HL-60/S4 (cell line): ENCODE measurements around the gene CDKAL1.

Source experiments
- in situ Hi-C: fragments of 300-500 bp; cut with MboI; formaldehyde crosslinking; loops from 2 replicates; pipeline ENCODE4 v1.14.3; 2022; ENCODE audit warnings: low sequenced_read_pairs

The CDKAL1 gene

DNA sequence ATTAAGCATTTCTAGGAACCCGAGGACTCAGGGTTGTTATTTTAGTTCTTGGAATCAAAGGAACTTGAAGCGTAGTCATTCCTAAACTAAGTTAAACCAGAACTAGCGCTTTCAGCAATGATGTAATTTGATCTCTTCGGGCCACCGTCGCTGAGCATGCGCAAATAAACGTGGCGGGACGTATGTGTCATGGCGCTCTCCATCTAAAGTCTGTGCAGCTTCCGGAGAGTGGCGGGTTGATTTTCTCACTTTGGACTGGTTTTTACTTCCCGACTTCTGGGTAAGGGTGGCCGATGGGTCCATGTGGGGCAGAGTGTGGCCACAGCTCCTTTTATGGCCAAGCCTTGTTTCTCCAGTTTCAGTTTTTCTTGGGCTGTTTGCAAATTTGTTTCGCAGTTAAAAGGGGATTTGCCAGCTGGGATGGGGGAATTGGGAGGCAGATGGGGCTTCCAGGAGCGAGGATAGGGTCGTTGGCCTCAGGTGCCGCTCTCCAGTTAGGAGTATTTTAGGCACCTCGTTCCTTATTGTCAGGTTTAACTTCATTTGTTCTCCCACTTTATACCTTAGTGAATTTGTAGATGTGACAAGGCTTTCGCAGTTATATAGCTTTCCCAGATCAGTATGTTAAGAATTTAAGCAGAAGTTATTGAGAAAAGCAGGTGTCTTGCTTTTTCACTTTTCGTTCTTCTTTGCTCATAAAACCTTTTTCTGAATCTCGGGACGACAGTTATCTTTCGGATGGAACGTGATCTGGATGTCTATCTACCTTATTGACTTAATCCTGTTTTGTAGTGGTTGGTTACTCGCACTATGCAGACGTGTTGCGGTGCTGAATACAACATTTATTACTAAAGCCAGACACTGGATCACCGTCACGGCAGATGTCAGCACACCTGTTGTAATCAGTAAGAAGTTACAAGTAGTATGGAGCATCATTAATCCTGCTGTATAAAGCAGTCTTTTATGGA is at the start of gene CDKAL1:
CDKAL1 (plus strand) TSS at position 163 of the 968 bp plus-strand sequence. CDS start 11,894 bp downstream, outside the sequence.
- in situ Hi-C loops, result loop anchor here (25.0 kb wide), 1 partner anchor 447 kb away; no protein-coding TSS in a partner anchor

DNA sequence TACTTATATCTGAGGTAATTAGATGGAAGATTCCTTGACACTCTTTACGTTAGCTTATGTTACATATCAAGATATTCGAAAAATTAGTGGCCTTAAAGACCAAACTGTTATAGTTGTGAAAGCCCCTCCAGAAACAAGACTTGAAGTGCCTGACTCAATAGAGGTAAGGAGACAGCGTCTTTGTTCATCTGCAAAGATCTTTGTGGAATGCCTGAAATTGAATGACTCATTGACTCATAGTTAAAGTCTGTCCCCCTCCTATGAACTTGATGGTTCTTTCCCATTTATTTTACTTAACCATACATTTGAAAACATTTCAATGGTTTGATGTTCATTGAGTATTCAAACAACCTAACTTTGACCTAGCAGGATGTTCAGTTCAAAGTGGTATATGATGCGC is 47.6 kb upstream of the CDKAL1 start:
- in situ Hi-C loops, result no loop called here

DNA sequence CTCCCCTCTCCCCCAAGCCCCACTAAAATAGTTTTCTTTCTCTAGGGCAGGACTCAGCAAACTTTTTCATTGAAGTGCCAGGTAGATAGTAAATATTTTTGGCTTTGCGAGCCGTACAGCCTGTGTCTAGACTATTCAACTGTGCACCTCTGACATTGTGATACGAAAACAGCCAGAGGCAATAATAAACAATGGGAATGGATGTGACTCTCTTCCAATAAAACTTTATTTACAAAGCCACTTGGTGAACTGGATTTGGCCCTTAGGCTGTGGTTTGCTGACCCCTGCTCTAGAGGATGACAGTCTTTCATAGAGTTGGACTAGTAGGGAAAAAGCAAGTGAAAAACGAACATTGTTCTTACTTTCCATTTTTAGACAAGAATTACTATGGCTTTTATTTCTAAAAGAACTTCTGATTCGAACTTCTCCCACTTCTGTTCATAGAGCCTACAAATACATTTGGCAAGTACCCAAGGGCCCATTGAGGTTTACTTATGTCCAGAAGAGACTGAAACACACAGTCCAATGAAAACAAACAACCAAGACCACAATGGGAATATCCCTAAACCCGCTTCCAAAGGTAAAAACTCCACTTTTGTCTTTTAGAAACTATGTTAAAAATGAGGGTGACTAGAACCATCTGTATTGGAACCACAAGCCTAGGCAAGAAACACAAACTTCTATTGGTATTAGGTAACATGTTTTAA is 46.4 kb upstream of the CDKAL1 start:
- in situ Hi-C loops, result no loop called here

- in situ Hi-C loops, result no loop called here
Observed at GRCh38 chr6:20490591-20490990, 43.7 kb upstream of the CDKAL1 start.

DNA sequence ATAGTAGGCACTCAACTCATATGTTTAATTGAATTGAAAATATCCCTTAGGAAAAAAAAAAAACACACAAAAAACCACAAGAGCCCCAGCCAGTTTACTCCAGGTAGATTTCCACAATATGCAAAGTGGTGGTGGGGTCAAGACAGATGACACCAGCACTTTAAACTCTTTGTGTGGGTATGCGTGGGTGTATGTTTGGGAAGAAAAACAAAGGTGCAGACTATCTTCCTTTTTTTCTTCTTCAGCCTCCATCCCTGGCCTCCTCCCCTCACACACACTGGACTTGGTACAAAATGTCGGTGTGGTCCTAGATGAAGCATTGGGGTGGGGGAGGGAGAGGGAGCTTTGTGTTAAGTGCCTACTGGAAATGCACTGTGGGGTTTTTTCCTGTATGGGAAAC is 42.2 kb upstream of the CDKAL1 start:
- in situ Hi-C loops, result no loop called here

DNA sequence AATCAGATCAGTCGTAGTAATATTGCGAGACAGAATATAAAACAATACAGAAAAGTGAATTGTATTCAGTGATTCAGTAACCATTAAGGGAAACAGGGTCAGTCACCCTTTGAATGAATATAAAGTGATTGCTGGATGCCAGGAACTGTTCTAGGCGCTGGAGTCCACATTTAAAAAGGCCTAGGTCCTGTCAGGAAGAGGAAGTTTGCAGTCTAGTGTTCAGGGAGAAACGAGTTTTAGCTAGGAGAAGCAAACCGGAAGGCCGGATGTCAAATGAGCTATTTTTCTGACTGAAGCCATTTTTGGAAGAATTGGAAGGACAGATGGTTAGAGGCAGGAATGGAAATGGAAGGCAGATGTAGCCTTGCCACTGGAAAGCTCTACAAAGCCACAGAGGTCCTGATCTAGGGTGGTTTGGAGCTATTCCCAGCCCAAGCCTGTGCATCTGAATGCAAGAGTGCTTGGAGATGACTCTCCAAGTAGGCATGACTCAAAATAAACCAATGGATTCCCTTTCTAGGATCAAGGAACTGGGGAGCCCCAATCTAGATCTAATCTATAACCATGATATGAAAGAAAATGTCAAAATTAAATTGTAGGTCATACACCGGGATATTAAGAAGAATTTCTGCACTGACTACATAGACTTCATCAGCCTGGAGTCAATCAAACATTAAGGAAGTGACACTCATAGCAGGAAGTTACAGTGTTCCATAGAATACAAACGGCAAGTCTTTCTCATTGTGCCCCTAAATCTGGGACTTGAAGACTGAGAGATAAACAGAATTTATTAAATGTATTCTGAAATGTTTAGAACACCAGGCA is 36.8 kb upstream of the CDKAL1 start:
- in situ Hi-C loops, result no loop called here

- in situ Hi-C loops, result no loop called here
Observed at GRCh38 chr6:20498041-20498385, 36.2 kb upstream of the CDKAL1 start.

GRCh38 chr6:20509212-20509611 is 25.0 kb upstream of the CDKAL1 start:
- in situ Hi-C loops, result no loop called here

DNA sequence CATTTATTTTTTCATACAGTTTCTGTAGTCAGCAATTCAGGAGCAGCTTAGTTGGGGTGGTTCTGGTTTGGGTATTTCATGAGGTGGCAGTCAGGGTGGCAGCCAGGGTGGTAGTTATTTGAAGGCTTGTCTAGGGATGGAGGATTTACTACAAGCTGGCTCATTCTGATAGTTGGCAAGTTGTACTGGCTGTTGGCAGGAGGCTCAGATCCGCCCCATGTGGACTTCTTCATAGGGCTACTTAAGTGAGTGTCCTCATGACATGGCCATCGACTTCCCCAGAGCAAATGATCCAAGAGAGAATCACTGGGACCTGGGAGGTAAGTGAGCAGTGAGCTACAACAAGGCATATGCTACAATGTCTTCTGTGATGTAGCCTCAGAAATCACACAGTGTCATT is 22.4 kb upstream of the CDKAL1 start:
- in situ Hi-C loops, result no loop called here

DNA sequence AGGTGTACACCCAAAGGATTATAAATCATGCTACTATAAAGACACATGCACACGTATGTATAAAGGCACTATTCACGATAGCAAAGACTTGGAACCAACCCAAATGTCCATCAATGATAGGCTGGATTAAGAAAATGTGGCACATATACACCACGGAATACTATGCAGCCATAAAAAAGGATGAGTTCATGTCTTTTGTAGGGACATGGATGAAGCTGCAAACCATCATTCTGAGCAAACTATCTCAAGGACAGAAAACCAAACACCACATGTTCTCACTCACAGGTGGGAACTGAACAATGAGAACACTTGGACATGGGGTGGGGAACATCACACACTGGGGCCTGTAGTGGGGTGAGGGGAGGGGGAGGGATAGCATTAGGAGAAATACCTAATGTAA is 9.0 kb upstream of the CDKAL1 start:
- in situ Hi-C loops, result loop anchor here (5.0 to 25.0 kb wide), 3 partner anchors 110 to 438 kb away; no protein-coding TSS in a partner anchor

DNA sequence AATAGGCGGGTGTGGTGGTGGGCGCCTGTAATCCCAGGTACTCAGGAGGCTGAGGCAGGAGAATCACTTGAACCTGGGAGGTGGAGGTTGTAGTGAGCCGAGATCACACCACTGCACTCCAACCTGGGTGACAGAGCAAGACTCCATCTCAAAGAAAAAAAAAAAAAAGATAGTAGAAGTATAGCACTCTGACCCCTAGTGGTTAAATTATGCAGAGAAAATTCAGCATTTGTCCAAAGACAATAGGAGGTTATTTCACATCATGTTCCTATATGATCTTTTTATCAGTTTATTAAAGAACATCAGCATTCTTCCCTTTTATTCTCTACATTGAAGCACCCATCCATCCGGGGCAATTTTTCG is 5.2 kb upstream of the CDKAL1 start:
- in situ Hi-C loops, result loop anchor here (5.0 to 25.0 kb wide), 3 partner anchors 114 to 442 kb away; no protein-coding TSS in a partner anchor

- in situ Hi-C loops, result loop anchor here (25.0 kb wide), 1 partner anchor 446 kb away; no protein-coding TSS in a partner anchor
Observed at GRCh38 chr6:20532881-20533280, 1.4 kb upstream of the CDKAL1 start.

DNA sequence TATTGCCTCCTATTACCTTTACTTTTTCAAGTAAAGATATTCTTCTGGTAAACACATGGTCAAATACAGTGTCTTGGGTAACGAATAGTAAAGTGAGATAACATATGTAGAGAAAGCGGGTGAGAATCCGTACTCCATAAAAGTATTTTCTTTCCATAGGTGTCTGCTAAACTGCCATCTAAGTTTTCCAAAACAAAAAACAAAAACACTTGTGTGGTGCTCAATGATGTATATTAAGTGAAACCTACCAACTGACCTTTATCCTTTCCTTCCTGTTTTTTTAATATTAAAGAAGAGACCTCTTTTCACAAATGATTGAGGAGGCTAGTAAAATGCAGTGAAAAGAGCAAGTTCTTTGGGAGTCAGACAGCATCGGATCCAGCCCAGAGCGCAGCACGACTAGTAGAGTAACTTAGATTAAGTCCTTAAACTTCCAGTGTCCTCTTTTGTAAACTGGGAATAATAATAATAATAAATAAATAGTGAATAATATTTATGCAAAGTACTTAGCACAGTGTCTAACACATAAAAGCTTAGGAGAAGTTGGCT is 437 bp upstream of the CDKAL1 start:
- in situ Hi-C loops, result loop anchor here (25.0 kb wide), 1 partner anchor 447 kb away; no protein-coding TSS in a partner anchor

- in situ Hi-C loops, result loop anchor here (25.0 kb wide), 1 partner anchor 451 kb away; no protein-coding TSS in a partner anchor
Observed at GRCh38 chr6:20538131-20538662, 3.9 kb downstream of the CDKAL1 start.

DNA sequence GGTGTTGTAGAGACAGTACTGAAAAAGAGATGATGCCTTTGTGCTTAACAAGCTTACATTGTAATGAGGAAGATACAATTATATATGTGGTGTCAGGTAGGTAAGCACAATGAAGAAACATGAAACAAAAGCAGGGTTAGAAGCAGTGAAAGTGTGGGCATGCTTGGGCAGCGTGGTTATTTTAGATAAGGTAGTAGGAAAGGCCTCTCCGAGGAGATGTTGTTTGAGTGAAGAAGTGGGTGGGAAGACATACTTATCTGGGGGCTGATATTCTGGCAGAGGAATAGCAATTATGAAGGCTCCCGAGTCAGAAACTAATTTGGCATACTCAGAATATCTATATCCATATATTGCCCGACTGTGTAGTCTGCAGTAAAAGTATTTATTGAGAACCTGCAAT is 4.7 kb downstream of the CDKAL1 start:
- in situ Hi-C loops, result loop anchor here (25.0 kb wide), 1 partner anchor 452 kb away; no protein-coding TSS in a partner anchor

DNA sequence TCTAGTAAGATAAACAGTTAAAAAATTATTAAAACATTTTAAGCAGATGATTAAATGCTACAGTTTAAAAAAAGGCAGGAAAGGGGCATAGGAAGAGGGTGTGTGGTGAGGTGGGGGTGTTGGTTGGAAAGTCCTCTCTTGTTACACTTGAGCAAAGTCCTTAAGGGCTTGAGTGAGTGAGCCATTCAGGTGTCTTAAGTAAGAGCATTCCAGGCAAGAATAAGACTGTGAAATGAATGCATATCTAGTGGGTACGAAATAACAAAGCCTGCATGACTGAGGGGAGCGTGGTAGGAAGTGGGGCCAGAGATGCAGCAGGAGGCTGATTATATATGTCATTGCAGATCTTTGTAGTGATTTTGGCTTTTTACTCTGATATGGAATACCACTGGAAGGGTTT is 5.1 kb downstream of the CDKAL1 start:
- in situ Hi-C loops, result loop anchor here (25.0 kb wide), 1 partner anchor 452 kb away; no protein-coding TSS in a partner anchor

GRCh38 chr6:20540683-20541082 is 6.4 kb downstream of the CDKAL1 start:
- in situ Hi-C loops, result loop anchor here (25.0 kb wide), 1 partner anchor 453 kb away; no protein-coding TSS in a partner anchor

DNA sequence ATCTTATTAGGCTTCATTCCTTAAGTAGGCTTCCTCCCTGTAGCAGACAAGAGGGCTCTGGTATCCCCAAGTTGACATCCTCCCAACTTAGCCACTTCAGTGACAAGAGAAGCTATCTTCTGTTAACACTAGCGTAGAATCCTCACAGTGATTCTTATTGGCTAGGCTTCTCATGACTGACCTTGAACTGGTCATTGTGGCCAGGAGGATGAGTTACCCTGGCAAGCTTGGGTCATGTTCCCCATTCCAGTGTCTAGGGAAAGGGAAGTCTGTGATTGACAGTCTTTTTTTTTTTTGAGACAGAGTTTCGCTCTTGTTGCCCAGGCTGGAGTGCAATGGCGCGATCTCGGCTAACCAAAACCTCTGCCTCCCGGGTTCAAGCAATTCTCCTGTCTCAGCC is 7.1 kb downstream of the CDKAL1 start:
- in situ Hi-C loops, result loop anchor here (25.0 kb wide), 1 partner anchor 454 kb away; no protein-coding TSS in a partner anchor

DNA sequence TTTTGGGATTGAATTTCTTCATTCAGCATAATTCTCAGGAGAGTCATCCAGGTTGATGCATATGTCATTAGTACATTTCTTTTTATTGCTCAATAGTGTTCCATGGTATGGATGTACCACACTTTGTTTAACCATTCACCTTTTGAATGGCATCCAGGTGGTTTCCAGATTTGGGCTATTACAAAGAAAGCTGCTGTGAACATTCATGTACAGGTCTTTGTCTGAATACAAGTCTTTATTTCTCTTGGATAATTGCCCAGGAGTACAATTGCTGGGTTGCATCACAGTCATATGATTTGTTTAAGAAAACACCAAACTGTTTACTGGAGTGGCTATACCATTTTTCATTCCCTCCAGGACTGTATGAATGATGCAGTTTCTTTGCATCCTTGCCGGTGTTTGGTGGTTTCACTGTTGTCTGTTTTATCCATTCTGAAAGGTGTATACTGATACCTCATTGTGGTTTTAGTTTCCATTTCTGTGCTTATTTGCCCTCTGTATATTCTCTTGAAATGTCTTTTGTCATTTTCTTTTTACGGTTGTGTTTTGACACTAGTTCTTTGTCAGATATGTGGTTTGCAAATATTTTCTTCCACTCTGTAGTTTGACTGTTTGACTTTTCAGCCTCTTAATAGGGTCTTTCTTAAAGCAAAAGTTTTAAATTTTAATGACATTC is 8.8 kb downstream of the CDKAL1 start:
- in situ Hi-C loops, result loop anchor here (25.0 kb wide), 1 partner anchor 456 kb away; no protein-coding TSS in a partner anchor
